ENCODE data around the gene MAGEB17.

DNA sequence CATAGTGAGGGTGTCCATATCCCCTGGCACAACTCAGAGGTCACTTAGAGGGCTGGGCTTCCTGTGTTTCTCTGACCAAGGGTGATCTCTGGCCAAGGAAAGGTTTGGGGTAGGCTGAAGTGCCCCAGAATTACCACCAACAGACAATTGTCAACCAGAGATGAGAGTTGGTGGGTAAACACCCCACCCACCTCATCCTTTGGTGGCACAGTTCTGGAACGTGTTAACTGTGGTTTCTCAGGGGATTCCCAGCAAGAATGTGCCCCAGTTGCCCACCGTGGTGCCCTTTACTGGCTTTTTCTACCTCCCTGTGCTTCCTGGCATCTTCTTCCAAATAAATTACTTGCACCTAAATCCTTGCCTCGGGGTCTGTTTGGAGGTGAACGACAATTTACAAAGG is 26.8 kb upstream of the MAGEB17 start:
- TF ChIP-seq, protein P1, sequence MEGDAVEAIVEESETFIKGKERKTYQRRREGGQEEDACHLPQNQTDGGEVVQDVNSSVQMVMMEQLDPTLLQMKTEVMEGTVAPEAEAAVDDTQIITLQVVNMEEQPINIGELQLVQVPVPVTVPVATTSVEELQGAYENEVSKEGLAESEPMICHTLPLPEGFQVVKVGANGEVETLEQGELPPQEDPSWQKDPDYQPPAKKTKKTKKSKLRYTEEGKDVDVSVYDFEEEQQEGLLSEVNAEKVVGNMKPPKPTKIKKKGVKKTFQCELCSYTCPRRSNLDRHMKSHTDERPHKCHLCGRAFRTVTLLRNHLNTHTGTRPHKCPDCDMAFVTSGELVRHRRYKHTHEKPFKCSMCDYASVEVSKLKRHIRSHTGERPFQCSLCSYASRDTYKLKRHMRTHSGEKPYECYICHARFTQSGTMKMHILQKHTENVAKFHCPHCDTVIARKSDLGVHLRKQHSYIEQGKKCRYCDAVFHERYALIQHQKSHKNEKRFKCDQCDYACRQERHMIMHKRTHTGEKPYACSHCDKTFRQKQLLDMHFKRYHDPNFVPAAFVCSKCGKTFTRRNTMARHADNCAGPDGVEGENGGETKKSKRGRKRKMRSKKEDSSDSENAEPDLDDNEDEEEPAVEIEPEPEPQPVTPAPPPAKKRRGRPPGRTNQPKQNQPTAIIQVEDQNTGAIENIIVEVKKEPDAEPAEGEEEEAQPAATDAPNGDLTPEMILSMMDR (IDR thresholded peaks at IDR 0.05): no peak
- TF ChIP-seq, protein P2, sequence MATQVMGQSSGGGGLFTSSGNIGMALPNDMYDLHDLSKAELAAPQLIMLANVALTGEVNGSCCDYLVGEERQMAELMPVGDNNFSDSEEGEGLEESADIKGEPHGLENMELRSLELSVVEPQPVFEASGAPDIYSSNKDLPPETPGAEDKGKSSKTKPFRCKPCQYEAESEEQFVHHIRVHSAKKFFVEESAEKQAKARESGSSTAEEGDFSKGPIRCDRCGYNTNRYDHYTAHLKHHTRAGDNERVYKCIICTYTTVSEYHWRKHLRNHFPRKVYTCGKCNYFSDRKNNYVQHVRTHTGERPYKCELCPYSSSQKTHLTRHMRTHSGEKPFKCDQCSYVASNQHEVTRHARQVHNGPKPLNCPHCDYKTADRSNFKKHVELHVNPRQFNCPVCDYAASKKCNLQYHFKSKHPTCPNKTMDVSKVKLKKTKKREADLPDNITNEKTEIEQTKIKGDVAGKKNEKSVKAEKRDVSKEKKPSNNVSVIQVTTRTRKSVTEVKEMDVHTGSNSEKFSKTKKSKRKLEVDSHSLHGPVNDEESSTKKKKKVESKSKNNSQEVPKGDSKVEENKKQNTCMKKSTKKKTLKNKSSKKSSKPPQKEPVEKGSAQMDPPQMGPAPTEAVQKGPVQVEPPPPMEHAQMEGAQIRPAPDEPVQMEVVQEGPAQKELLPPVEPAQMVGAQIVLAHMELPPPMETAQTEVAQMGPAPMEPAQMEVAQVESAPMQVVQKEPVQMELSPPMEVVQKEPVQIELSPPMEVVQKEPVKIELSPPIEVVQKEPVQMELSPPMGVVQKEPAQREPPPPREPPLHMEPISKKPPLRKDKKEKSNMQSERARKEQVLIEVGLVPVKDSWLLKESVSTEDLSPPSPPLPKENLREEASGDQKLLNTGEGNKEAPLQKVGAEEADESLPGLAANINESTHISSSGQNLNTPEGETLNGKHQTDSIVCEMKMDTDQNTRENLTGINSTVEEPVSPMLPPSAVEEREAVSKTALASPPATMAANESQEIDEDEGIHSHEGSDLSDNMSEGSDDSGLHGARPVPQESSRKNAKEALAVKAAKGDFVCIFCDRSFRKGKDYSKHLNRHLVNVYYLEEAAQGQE (IDR thresholded peaks at IDR 0.05; ENCODE audit: low read depth, low read length): no peak
- no peak for TF ChIP-seq EZH2phosphoT487 (IDR thresholded peaks at IDR 0.05; ENCODE audit: borderline replicate concordance, low read depth)
